H1 (cell line): Measurements from ENCODE around the gene SH3PXD2A. TPM values are rescaled to one million over a fixed set of nuclear protein-coding genes. Genes with fewer than 3 reads are reported as not detected.

Experiments
- CTCF ChIA-PET: fragments of 300-600 bp; sonication (Branson Sonifier 250); formaldehyde crosslinking; loops from one replicate; lab custom pipeline; 2021; ENCODE audit not compliant: partially characterized antibody; lab: Charles Lee
- POLR2A ChIA-PET: fragments of 300-600 bp; sonication (Branson Sonifier 250); formaldehyde crosslinking; loops from one replicate; lab custom pipeline; 2021; ENCODE audit warnings: inconsistent platforms; ENCODE audit not compliant: partially characterized antibody; lab: Charles Lee
- DNase-seq, 2 experiments: peaks; one replicate each; pipeline versions ENCODE4 v3.0.0 to v3.0.0-alpha.2; 2010 to 2022; ENCODE audit warnings: low spot score in 2 of 2, low read depth in 1 of 2, mixed read lengths in 1 of 2
- FAIRE-seq: peaks from 2 replicates; lab custom pipeline; 2011; peaks lifted over from hg19 to GRCh38; lab: Jason Lieb, UNC
- H2AFZ ChIP-seq: 2 replicates; pipeline ENCODE4 v1.8.1; 2012; ENCODE audit warnings: low read length, inconsistent platforms
- H2AK5ac ChIP-seq: 2 replicates; pipeline ENCODE4 v1.6.1; 2013; ENCODE audit warnings: low read depth, low read length
- H2BK120ac ChIP-seq: replicated peaks from 2 replicates; pipeline ENCODE3; 2013; ENCODE audit warnings: low read depth, low read length, inconsistent platforms
- H2BK12ac ChIP-seq: 2 replicates; pipeline ENCODE4 v1.6.1; 2013; ENCODE audit warnings: low read depth, low read length
- H2BK15ac ChIP-seq: 2 replicates; pipeline ENCODE4 v1.6.1; 2013; ENCODE audit warnings: low read length
- H2BK20ac ChIP-seq: 2 replicates; pipeline ENCODE4 v1.6.1; 2013; ENCODE audit warnings: low read length
- H2BK5ac ChIP-seq: 2 replicates; pipeline ENCODE4 v1.6.1; 2013; ENCODE audit warnings: low read depth, low read length
- H3K14ac ChIP-seq: 2 replicates; pipeline ENCODE4 v1.6.1; 2013; ENCODE audit warnings: inconsistent platforms; ENCODE audit not compliant: insufficient read length
- H3K18ac ChIP-seq: 2 replicates; pipeline ENCODE4 v1.6.1; 2013; ENCODE audit warnings: low read length; ENCODE audit errors: extremely low read depth
- H3K23ac ChIP-seq: 2 replicates; pipeline ENCODE4 v1.6.1; 2013; ENCODE audit warnings: inconsistent platforms; ENCODE audit not compliant: insufficient read length
- H3K23me2 ChIP-seq: 2 replicates; pipeline ENCODE4 v1.6.1; 2013; ENCODE audit warnings: low read depth, low read length
- H3K27ac ChIP-seq: 2 replicates; pipeline ENCODE4 v1.6.1; 2011; ENCODE audit warnings: low read depth, low read length, inconsistent platforms
- H3K27me3 ChIP-seq, 4 experiments: replicated peaks in 1 of 4; 1 replicate in 1 of 4; 2 replicates in 3 of 4; pipeline versions ENCODE4 v1.6.1 to v1.8.1; 2011 to 2013; ENCODE audit warnings: low read length in 3 of 4, mild to moderate bottlenecking in 3 of 4, inconsistent platforms in 2 of 4, mixed read lengths in 2 of 4, moderate library complexity in 1 of 4; ENCODE audit not compliant: control insufficient read depth in 3 of 4, insufficient read depth in 3 of 4; ENCODE audit errors: extremely low read depth in 1 of 4
- H3K36me3 ChIP-seq, 4 experiments: 2 replicates each; pipeline versions ENCODE4 v1.6.1 to v1.8.1; 2011 to 2013; ENCODE audit warnings: mild to moderate bottlenecking in 4 of 4, low read length in 3 of 4, moderate library complexity in 2 of 4, control low read depth in 1 of 4, inconsistent platforms in 1 of 4; ENCODE audit not compliant: insufficient read depth in 4 of 4, control insufficient read depth in 2 of 4
- H3K4ac ChIP-seq: replicated peaks from 2 replicates; pipeline ENCODE3; 2013; ENCODE audit warnings: low read length, low read depth, mixed read lengths, inconsistent platforms; ENCODE audit not compliant: insufficient read length
- H3K4me1 ChIP-seq, 4 experiments: replicated peaks in 1 of 4; 1 replicate in 1 of 4; 2 replicates in 3 of 4; pipeline versions ENCODE4 v1.6.1 to v1.8.1; 2011 to 2013; ENCODE audit warnings: low read length in 3 of 4, inconsistent platforms in 2 of 4, mixed read lengths in 1 of 4; ENCODE audit not compliant: insufficient read depth in 4 of 4, control insufficient read depth in 3 of 4
- H3K4me2 ChIP-seq, 2 experiments: 2 replicates each; pipeline versions ENCODE4 v1.6.1 to v1.8.1; 2011 to 2013; ENCODE audit warnings: low read depth in 2 of 2, low read length in 2 of 2, control low read depth in 1 of 2, inconsistent platforms in 1 of 2, mild to moderate bottlenecking in 1 of 2; ENCODE audit not compliant: insufficient read depth in 1 of 2
- H3K4me3 ChIP-seq, 4 experiments: fragments of 200-600, 300-600 bp in 1 of 4; sonication (generic), shearing (Covaris generic), sonication (Bioruptor Twin) in 1 of 4; 2 replicates each; pipeline versions ENCODE4 v1.5.1 to v1.8.1; 2011 to 2016; ENCODE audit warnings: low read length in 4 of 4, low read depth in 3 of 4, control low read depth in 2 of 4, inconsistent platforms in 2 of 4, mild to moderate bottlenecking in 2 of 4, mixed read lengths in 1 of 4, moderate library complexity in 1 of 4; ENCODE audit not compliant: insufficient read depth in 2 of 4; ENCODE audit errors: extremely low read depth in 1 of 4
- H3K56ac ChIP-seq: replicated peaks from 2 replicates; pipeline ENCODE3; 2013; ENCODE audit warnings: low read depth, mild to moderate bottlenecking, mixed read lengths, low read length, inconsistent platforms; ENCODE audit not compliant: insufficient read length
- H3K79me1 ChIP-seq: 2 replicates; pipeline ENCODE4 v1.6.1; 2013; ENCODE audit warnings: low read depth, low read length, control low read depth
- H3K79me2 ChIP-seq, 2 experiments: 2 replicates each; pipeline versions ENCODE4 v1.6.1 to v1.8.1; 2012 to 2013; ENCODE audit warnings: low read length in 2 of 2, mild to moderate bottlenecking in 2 of 2, inconsistent platforms in 1 of 2; ENCODE audit not compliant: insufficient read depth in 2 of 2, control insufficient read depth in 1 of 2
- H3K9ac ChIP-seq, 4 experiments: replicated peaks in 1 of 4; 1 replicate in 1 of 4; 2 replicates in 3 of 4; pipeline versions ENCODE4 v1.6.1 to v1.8.1; 2011 to 2013; ENCODE audit warnings: low read depth in 3 of 4, low read length in 3 of 4, control low read depth in 2 of 4, mild to moderate bottlenecking in 2 of 4, moderate library complexity in 2 of 4, inconsistent platforms in 1 of 4; ENCODE audit errors: extremely low read depth in 1 of 4
- H3K9me3 ChIP-seq, 2 experiments: 2 replicates each; pipeline versions ENCODE4 v1.6.1 to v1.8.1; 2012 to 2013; ENCODE audit warnings: mild to moderate bottlenecking in 2 of 2, moderate library complexity in 2 of 2, control low read depth in 1 of 2, inconsistent platforms in 1 of 2, low read depth in 1 of 2, low read length in 1 of 2, mixed read lengths in 1 of 2; ENCODE audit not compliant: insufficient read depth in 2 of 2
- H4K20me1 ChIP-seq, 2 experiments: replicated peaks in 1 of 2; 2 replicates each; pipeline versions ENCODE3 to v1.8.1; 2011 to 2013; ENCODE audit warnings: inconsistent platforms in 2 of 2, low read length in 2 of 2, mild to moderate bottlenecking in 1 of 2; ENCODE audit not compliant: insufficient read depth in 2 of 2, control insufficient read depth in 1 of 2
- H4K5ac ChIP-seq: 2 replicates; pipeline ENCODE4 v1.6.1; 2013; ENCODE audit warnings: low read length, low read depth, mixed read lengths, inconsistent platforms; ENCODE audit not compliant: insufficient read length
- H4K8ac ChIP-seq: 2 replicates; pipeline ENCODE4 v1.8.0; 2013; ENCODE audit warnings: mild to moderate bottlenecking, moderate library complexity, low read length, inconsistent platforms; ENCODE audit not compliant: insufficient read depth; ENCODE audit errors: extremely low read depth
- H4K91ac ChIP-seq: replicated peaks from 2 replicates; pipeline ENCODE3; 2013; ENCODE audit warnings: low read length, mixed read lengths, inconsistent platforms; ENCODE audit not compliant: insufficient read length
- ASH2L ChIP-seq: fragments of 200-600, 300-600 bp; sonication (generic); IDR thresholded peaks from one replicate; pipeline ENCODE4 v1.7.1; 2017; ENCODE audit warnings: low read length
- CHD2 ChIP-seq: IDR thresholded peaks from 2 replicates; pipeline ENCODE4 v1.6.1; 2012; ENCODE audit warnings: low read length, improper control_type of control experiment
- EGR1 ChIP-seq: IDR thresholded peaks from 2 replicates; pipeline ENCODE4 v1.6.1; 2011; ENCODE audit warnings: low read depth, low read length, borderline replicate concordance
- HDAC2 ChIP-seq, 2 experiments: fragments of 300-600 bp in 1 of 2; sonication (generic) in 1 of 2; IDR thresholded peaks; 2 replicates each; pipeline ENCODE4 v1.6.1; 2011 to 2012; ENCODE audit warnings: low read depth in 2 of 2, low read length in 2 of 2, mild to moderate bottlenecking in 2 of 2, moderate library complexity in 2 of 2, borderline replicate concordance in 1 of 2, inconsistent platforms in 1 of 2
- KDM4A ChIP-seq: IDR thresholded peaks from one replicate; pipeline ENCODE4 v1.7.1; 2012; ENCODE audit warnings: low read depth, mild to moderate bottlenecking, moderate library complexity, low read length, inconsistent platforms; ENCODE audit not compliant: severe bottlenecking
- NANOG ChIP-seq: IDR thresholded peaks from 2 replicates; pipeline ENCODE4 v1.6.1; 2011; ENCODE audit warnings: low read length, low read depth, mild to moderate bottlenecking, inconsistent platforms; ENCODE audit not compliant: insufficient read depth, poor library complexity, severe bottlenecking
- RFX5 ChIP-seq: IDR thresholded peaks from 2 replicates; pipeline ENCODE4 v1.6.1; 2011; ENCODE audit warnings: low read depth, low read length, improper control_type of control experiment, borderline replicate concordance
- RNF2 ChIP-seq: fragments of 200-900, 300-1000 bp; sonication (generic); IDR thresholded peaks from 2 replicates; pipeline ENCODE4 v1.7.1; 2016; ENCODE audit warnings: borderline replicate concordance, low read depth, mild to moderate bottlenecking, antibody characterized with exemption, low read length; ENCODE audit not compliant: poor library complexity, severe bottlenecking; ENCODE audit errors: missing control alignments
- SIN3A ChIP-seq, 2 experiments: IDR thresholded peaks in 1 of 2; conservative IDR thresholded peaks in 1 of 2; 2 replicates each; pipeline ENCODE4 v1.6.1; 2011 to 2012; ENCODE audit warnings: low read length in 2 of 2, improper control_type of control experiment in 1 of 2, low read depth in 1 of 2, mild to moderate bottlenecking in 1 of 2
- WGBS, 2 experiments: shearing (Covaris generic) in 1 of 2; methylation state at CpG; one replicate each; pipeline versions ENCODE4 v1.1.6 to v1.1.7; 2013 to 2015; ENCODE audit warnings: low lambda C conversion rate in 2 of 2, mixed read lengths in 2 of 2, inconsistent platforms in 1 of 2, low coverage in 1 of 2, missing lambda C conversion rate in 1 of 2; ENCODE audit not compliant: insufficient replicate concordance in 2 of 2, insufficient coverage in 1 of 2, insufficient read length in 1 of 2; ENCODE audit errors: extremely low coverage in 1 of 2, missing lambda C conversion rate in 1 of 2; 5-methylcytosine and 5-hydroxymethylcytosine counted together
- polyA plus RNA-seq, 7 experiments: library from polyadenylated mRNA; depleted of rRNA in 3 of 7; stranded (reverse) in 5 of 7; unstranded in 2 of 7; fragments of >200 nt in 5 of 7; fragments of 200-250 nt in 2 of 7; gene quantifications; 1 replicate in 5 of 7; 2 replicates in 1 of 7; 4 replicates in 1 of 7; pipeline versions ENCODE4 v1.2.1 to v1.2.3, GENCODE V29; 2011 to 2013; ENCODE audit warnings: missing spikeins in 2 of 7, mixed read lengths in 2 of 7
- total RNA-seq: library from RNA; stranded (reverse); fragmentation: NEBNext Ultra II Directional; extraction: Animal tissue kit (Norgen Biotek cat#: 25700); gene quantifications from 2 replicates; pipeline ENCODE4 v1.2.1, GENCODE V29; 2021

The SH3PXD2A gene
- total and polyA plus RNA-seq, 2 of the 8 experiments (the other 6 are each of a cell fraction or from before 2014, with no cell fraction given): 5.4 to 16.3 TPM

DNA sequence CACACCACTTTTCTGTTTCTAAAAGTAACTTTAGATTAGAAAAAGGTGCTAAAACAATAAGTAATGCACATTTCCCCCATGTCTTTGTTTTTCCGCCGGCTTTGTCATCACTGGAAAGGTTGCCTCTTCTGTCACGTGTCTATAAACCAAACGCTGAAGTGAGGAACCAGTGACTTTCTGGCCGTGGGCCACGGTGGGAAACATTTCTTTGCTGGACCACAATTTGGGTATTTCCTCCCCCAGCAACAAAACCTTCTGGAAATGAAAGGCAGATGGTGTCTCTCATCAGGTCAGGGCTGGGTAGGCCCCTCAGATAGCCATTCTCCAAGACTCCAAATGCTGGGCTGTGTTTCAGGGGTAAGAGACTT, 174.5 kb downstream of the SH3PXD2A start:
- no peak overlapping the region for H3K23ac ChIP-seq
- no peak overlapping the region for H2AK5ac ChIP-seq
- no peak overlapping the region for H2BK5ac ChIP-seq
- CTCF ChIA-PET: interaction anchor here (1.1 to 15.0 kb wide), 6 partner anchors 14 to 84 kb away, joined by 3 to 448 read pairs (median 62); no protein-coding TSS in a partner anchor
- no peak overlapping the region for H4K5ac ChIP-seq
- DNase-seq (no peak), FAIRE-seq (no peak)
- no peak overlapping the region for H2BK120ac ChIP-seq
- no peak overlapping the region for H3K4ac ChIP-seq
- H3K4me2 ChIP-seq: no peak overlapping the region
- H2AFZ ChIP-seq: no peak overlapping the region
- no peak overlapping the region for H3K14ac ChIP-seq
- no peak overlapping the region for H3K9ac ChIP-seq
- H3K79me1 ChIP-seq: no peaks in the 10 kb centered on the region
- H3K27ac ChIP-seq: no peak overlapping the region
- H3K23me2 ChIP-seq: no peaks in the 10 kb centered on the region
- H3K4me1 ChIP-seq: peaks cover 0 to 14% (median 7%) of the 10 kb centered on the region in 4 experiments; a peak in 6 of 7 replicates
- POLR2A ChIA-PET: interaction anchor here (1.4 kb wide), 1 partner anchor 82 kb away, joined by 3 read pairs; no protein-coding TSS in a partner anchor
- WGBS, 2 experiments: 99% methylated on average over 6 of the region's 6 CpGs; no CpG with 5 or more reads in 1 of the 2 experiments
- no peak overlapping the region for H4K8ac ChIP-seq
- no peak overlapping the region for H2BK15ac ChIP-seq
- H2BK12ac ChIP-seq: no peak overlapping the region
- H4K20me1 ChIP-seq: no peaks in the 10 kb centered on the region
- no peak overlapping the region for H3K18ac ChIP-seq
- no peak overlapping the region for H2BK20ac ChIP-seq
- no peaks in the 10 kb centered on the region for H3K9me3 ChIP-seq
- no peak overlapping the region for H3K56ac ChIP-seq
- no peaks in the 10 kb centered on the region; a peak in 1 of 7 replicates for H3K27me3 ChIP-seq
- H3K36me3 ChIP-seq: no peaks in the 10 kb centered on the region
- no peak overlapping the region for H3K4me3 ChIP-seq
- TF ChIP-seq ASH2L: no peak
- no peak for TF ChIP-seq HDAC2 (IDR thresholded peaks at IDR 0.05; ENCODE audit: borderline replicate concordance in 1 of 2, low read depth in 2 of 2, low read length in 2 of 2)
- TF ChIP-seq CHD2: no peak
- TF ChIP-seq KDM4A: no peak
- no peak for TF ChIP-seq SIN3A (conservative IDR thresholded peaks at IDR 0.05 in 1 of 2, IDR thresholded peaks at IDR 0.05 in 1 of 2; ENCODE audit: low read depth in 1 of 2, low read length in 2 of 2)
- TF ChIP-seq RNF2: no peak
- no peak for TF ChIP-seq RFX5
- no peak for TF ChIP-seq NANOG
- no peak for TF ChIP-seq EGR1
- H4K91ac ChIP-seq: no peak overlapping the region
- H3K79me2 ChIP-seq: no peaks in the 10 kb centered on the region
